HEK293T (cell line): ENCODE results near the gene IFFO2.

Experiments used
- ARNT ChIP-seq: fragments of 450-650 bp; IDR thresholded peaks from 2 replicates; pipeline ENCODE4 v1.6.1; 2017; ENCODE audit warnings: mild to moderate bottlenecking
- BHLHE40 ChIP-seq: fragments of 450-650 bp; IDR thresholded peaks from 2 replicates; pipeline ENCODE4 v1.6.1; 2016; ENCODE audit warnings: mild to moderate bottlenecking, moderate library complexity, borderline replicate concordance
- ELF4 ChIP-seq: fragments of 450-650 bp; IDR thresholded peaks from 2 replicates; pipeline ENCODE4 v1.6.1; 2017; ENCODE audit warnings: antibody characterized with exemption
- FOXA1 ChIP-seq: fragments of 450-650 bp; IDR thresholded peaks from 2 replicates; pipeline ENCODE4 v1.6.1; 2016; ENCODE audit warnings: mild to moderate bottlenecking
- FOXM1 ChIP-seq: fragments of 450-650 bp; IDR thresholded peaks from 2 replicates; pipeline ENCODE4 v1.6.1; 2017; ENCODE audit warnings: mild to moderate bottlenecking, borderline replicate concordance
- NFRKB ChIP-seq: fragments of 450-650 bp; IDR thresholded peaks from 2 replicates; pipeline ENCODE4 v1.6.1; 2016; ENCODE audit warnings: mild to moderate bottlenecking, moderate library complexity
- SP1 ChIP-seq: fragments of 450-650 bp; IDR thresholded peaks from 2 replicates; pipeline ENCODE4 v1.6.1; 2017
- TARDBP ChIP-seq: fragments of 450-650 bp; IDR thresholded peaks from 2 replicates; pipeline ENCODE4 v1.6.1; 2016

DNA sequence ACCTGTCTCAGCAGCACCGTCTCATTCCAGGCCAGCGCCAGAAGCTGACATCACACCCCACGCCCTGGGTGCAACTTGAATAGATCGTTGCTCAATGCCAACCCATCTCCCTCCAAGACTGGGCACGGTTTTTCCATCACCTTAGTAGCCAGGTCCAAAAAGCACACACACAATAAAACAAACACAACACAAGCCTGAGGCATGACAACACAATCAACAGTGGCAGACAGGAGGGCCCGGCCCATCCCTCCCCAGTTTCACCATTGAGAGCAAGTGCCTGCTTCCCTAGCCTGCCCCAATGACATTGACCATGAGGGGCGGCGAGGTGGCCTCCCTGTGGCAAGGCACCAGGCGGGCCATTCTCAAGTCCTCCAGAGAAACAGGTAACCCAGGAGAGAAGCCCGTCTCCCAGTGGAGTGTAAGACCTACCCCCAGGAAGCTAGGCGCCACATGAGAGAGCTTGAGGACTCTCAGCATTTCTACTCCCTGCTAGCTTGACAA lies 2.7 kb downstream of the IFFO2 start:
- TF ChIP-seq ARNT = no peak
- no peak for TF ChIP-seq FOXM1
- TF ChIP-seq NFRKB = no peak
- TF ChIP-seq FOXA1 = no peak
- TF ChIP-seq BHLHE40 = no peak
- TF ChIP-seq TARDBP = no peak
- no peak for TF ChIP-seq ELF4
- no peak for TF ChIP-seq SP1
